GM12865 (cell line): ENCODE data around the gene SPPL2C.

Experiments
- DNase-seq: peaks from one replicate; pipeline ENCODE4 v3.0.0; 2010; ENCODE audit warnings: low read depth
- H3K4me3 ChIP-seq: 2 replicates; pipeline ENCODE4 v1.5.1; 2011; ENCODE audit warnings: mild to moderate bottlenecking, low read depth, low read length, control low read depth
- TF ChIP-seq, protein P1 (sequence below): IDR thresholded peaks from 2 replicates; pipeline ENCODE4 v1.5.1; 2011; ENCODE audit warnings: low read length, control low read depth, low read depth, inconsistent platforms; ENCODE audit not compliant: insufficient read depth; ENCODE audit errors: missing control alignments

SPPL2C gene

DNA sequence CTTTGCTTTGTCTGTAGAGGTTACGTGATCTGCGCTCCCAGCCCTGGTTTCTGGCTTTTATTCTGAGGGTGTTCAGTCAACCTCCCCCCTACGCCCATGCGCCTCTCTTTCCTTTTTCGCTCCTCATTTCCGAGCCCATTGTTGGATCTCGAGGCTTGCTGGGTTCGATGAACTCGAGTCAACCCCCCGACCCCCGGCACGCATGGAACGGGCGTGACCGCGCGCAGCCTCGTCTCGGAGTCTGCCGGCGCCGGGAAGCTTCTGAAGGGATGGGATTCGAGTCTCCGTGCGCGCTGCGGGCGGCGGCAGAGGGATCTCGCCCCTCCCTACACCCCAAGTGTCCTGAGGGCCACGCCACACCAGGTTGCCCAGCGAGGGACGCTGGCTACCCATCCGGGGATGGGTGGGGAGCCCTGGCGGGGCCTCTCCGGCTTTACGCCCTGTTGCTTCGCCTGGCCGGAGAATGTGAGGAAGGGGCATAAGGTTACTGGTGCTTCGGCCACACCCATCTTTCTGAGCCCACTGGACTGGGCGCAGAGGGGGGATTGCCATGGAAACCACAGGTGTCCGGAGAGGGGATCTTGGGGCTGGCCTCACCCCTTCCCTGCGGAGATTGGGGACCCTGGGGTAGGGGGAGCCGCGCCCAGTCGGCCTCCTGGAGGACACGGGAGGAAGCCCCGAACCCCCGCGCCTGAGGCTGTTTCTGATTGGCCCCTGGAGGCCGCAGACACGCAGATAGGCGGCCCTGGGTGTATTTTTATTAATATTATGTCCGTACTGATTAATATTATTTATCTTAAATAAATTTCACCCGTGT is 51.5 kb downstream of the SPPL2C start:
- TF ChIP-seq, protein P1, sequence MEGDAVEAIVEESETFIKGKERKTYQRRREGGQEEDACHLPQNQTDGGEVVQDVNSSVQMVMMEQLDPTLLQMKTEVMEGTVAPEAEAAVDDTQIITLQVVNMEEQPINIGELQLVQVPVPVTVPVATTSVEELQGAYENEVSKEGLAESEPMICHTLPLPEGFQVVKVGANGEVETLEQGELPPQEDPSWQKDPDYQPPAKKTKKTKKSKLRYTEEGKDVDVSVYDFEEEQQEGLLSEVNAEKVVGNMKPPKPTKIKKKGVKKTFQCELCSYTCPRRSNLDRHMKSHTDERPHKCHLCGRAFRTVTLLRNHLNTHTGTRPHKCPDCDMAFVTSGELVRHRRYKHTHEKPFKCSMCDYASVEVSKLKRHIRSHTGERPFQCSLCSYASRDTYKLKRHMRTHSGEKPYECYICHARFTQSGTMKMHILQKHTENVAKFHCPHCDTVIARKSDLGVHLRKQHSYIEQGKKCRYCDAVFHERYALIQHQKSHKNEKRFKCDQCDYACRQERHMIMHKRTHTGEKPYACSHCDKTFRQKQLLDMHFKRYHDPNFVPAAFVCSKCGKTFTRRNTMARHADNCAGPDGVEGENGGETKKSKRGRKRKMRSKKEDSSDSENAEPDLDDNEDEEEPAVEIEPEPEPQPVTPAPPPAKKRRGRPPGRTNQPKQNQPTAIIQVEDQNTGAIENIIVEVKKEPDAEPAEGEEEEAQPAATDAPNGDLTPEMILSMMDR = no peak
- DNase-seq = no peak
- no peak overlapping the region for H3K4me3 ChIP-seq
